Neural progenitor cell (in vitro differentiated cells): ENCODE results near the gene FBLN1.
A peak's percentile ranks its signal among the peaks of the same experiment; 100 is the strongest.

Source experiments
- CTCF ChIP-seq: fragments of 200-600 bp; sonication (generic); IDR thresholded peaks from 2 replicates; pipeline ENCODE4 v1.5.1; 2017; ENCODE audit warnings: antibody characterized with exemption, mild to moderate bottlenecking
- EZH2 ChIP-seq: fragments of 200-600 bp; sonication (generic); IDR thresholded peaks from 2 replicates; pipeline ENCODE4 v1.6.1; 2017; ENCODE audit warnings: antibody characterized with exemption, mild to moderate bottlenecking, moderate library complexity

GRCh38 chr22:45577746-45578523 lies 75.3 kb downstream of the FBLN1 start:
- TF ChIP-seq EZH2 = no peak
- TF ChIP-seq CTCF = peak; percentile 96
